Stimulated activated CD8-positive, alpha-beta memory T cell treated with anti-CD3 and anti-CD28 coated beads, Interleukin-12 subunit alpha, Interleukin-12 subunit beta, amount 100 ng/mL, for 24 hours (primary cell): ENCODE data around the gene MYCN.

Experiments
- DNase-seq: peaks from one replicate; pipeline ENCODE4 v3.0.0-alpha.2; 2020; ENCODE audit errors: extremely low read depth

The MYCN gene

GRCh38 chr2:15931319-15931890, 8.9 kb upstream of the MYCN start:
- DNase-seq: no peak

GRCh38 chr2:15931950-15932349, 8.4 kb upstream of the MYCN start:
- no peak for DNase-seq

DNA sequence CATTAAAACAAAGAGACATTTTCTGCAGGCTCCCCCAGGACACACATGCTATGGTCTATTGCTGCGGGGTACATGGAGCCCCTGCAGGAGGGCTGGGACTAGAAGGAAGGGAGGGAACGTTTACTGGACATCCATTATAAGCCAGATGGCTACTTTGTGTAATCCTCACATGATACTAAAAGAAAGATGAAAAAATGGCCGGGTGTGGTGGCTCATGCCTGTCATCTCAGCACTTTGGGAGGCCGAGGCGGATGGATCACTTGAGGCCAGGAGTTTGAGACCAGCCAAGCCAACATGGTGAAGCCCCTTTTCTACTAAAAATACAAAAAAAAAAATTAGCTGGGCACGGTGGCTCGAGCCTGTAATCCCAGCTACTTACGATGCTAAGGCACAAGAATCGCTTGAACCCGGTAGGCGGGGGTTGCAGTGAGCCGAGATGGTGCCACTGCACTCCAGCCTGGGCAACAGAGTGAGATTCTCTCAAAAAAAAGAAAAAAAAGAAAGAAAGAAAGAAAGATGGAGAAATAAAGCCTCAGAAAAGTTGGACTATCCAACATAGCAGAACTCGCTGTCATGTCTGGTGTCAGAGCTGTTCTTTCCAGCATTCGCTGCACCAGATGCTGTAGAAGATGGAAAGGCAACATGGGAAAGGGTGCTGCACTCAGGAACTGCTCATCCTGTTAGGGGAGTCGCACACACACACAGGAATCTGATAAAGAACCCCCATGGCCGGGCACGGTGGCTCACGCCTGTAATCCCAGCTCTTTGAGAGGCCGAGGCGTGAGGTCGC, 7.8 kb upstream of the MYCN start:
- DNase-seq: no peak

- no peak for DNase-seq
Observed at GRCh38 chr2:15933184-15933845, 7.0 kb upstream of the MYCN start.

GRCh38 chr2:15934291-15934945, 5.9 kb upstream of the MYCN start:
- DNase-seq: no peak

GRCh38 chr2:15935189-15935588, 5.2 kb upstream of the MYCN start:
- no peak for DNase-seq

DNA sequence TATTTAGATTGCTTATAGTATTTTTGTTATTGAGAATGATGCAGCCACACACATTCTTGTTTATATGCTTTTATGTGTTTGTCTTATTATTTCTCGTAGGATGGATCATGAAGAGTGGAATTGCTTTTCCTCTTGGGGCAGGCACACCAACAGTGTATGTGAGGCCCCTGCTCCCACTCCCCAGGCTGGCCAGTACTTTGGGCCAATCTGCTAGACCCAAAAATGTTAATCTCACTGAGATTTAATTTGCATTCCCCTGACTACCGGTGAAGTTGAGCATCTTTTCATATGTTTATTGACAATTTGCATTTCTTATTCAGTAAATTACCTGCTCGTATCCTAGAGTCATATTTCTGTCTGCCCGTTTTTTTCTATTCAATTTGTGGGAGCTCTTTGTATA, 4.7 kb upstream of the MYCN start:
- no peak for DNase-seq

DNA sequence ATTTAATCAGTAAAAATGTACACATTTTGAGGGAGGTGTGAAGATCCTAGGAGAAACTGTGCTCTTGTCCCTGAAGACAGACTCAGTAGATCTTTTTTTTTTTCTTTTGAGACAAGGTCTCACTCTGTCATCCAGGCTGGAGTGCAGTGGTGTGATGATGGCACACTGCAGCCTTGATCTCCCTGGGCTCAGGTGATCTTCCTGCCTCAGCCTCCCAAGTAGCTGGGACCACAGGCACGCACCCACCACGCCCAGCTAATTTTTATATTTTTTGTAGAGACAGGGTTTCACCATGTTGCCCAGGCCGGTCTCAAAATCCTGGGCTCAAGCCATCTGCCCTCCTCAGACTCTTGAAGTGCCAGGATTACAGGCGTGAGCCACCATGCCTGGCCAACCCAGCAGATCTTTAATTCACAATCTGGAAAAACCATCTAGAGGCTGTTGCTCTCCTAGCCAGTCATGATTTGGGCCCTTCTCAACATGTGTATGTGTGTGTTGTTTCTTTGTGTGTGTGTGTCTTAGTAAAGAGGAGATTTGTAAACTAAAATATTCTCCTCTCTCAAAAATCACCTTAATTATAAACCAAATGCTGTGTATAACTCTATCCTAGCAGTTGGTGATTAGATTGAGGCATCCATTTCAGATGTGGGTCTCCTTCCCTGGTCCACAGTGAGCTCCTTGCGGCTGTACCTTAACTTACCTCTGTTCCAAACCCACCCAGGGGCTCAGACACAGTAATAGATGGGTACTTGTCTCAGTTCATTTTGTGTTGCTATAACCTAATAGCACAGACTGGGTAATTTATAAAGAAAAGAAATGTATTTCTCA, 3.9 kb upstream of the MYCN start:
- DNase-seq: no peak

GRCh38 chr2:15937105-15937881, 3.1 kb upstream of the MYCN start:
- no peak for DNase-seq

GRCh38 chr2:15937882-15938802, 2.2 kb upstream of the MYCN start:
- no peak for DNase-seq

- DNase-seq: no peak
Observed at GRCh38 chr2:15938803-15939555, 1.4 kb upstream of the MYCN start.

GRCh38 chr2:15939556-15939853, 845 bp upstream of the MYCN start:
- no peak for DNase-seq

GRCh38 chr2:15940661-15941480, 521 bp downstream of the MYCN start:
- no peak for DNase-seq

- DNase-seq: no peak
Observed at GRCh38 chr2:15941481-15941850, 1.1 kb downstream of the MYCN start.

- DNase-seq: no peak
Observed at GRCh38 chr2:15941871-15942710, 1.7 kb downstream of the MYCN start.

DNA sequence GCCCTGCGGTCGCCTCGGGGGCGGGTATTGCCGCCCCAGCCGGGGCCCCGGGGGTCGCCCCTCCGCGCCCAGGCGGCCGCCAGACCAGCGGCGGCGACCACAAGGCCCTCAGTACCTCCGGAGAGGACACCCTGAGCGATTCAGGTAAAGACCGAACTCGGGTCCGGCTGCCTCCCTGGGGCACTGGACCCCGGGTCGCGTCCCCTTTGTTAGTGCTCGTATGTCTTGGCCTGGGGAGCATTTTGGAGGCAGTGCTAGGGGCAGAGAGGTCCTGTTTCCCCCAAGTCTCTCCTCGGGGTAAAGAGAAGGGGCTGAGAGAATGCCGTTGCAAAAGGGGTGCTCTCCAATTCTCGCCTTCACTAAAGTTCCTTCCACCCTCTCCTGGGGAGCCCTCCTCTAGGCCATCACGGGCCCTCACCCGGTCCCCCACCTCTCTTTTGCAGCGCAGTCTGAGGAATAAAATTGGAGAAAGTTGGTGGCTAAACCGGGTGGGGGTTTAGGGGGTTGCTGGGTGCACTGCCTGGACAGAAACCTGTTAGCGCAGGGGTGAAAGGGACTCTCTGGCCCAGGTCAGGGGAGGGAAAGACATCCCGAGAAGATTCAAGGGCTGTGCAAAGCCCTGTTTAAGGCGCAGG, 2.5 kb downstream of the MYCN start:
- no peak for DNase-seq
